ENCODE results near the gene NR2C1.

DNA sequence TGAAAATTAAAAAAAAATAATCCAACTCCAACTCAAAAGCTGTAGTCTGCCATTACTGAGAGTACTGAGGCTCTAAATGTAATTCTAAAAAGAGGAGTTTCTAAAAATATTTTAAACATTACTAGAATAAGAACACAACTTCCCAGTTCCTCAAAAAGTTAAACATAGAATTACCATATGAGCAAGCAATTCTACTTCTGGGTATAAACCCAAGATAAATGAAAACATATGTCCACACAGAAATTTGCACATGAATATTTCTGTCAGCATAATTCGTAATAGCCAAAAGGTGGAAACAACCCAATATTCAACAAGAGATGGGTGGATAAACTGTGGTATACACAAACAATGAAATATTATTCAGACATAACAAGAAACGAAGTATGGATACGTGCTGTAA is 15.0 kb upstream of the NR2C1 start:
- TF ChIP-seq, protein P1, sequence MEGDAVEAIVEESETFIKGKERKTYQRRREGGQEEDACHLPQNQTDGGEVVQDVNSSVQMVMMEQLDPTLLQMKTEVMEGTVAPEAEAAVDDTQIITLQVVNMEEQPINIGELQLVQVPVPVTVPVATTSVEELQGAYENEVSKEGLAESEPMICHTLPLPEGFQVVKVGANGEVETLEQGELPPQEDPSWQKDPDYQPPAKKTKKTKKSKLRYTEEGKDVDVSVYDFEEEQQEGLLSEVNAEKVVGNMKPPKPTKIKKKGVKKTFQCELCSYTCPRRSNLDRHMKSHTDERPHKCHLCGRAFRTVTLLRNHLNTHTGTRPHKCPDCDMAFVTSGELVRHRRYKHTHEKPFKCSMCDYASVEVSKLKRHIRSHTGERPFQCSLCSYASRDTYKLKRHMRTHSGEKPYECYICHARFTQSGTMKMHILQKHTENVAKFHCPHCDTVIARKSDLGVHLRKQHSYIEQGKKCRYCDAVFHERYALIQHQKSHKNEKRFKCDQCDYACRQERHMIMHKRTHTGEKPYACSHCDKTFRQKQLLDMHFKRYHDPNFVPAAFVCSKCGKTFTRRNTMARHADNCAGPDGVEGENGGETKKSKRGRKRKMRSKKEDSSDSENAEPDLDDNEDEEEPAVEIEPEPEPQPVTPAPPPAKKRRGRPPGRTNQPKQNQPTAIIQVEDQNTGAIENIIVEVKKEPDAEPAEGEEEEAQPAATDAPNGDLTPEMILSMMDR (conservative IDR thresholded peaks at IDR 0.05; ENCODE audit: low read length): no peak
- no peak for TF ChIP-seq EZH2phosphoT487 (IDR thresholded peaks at IDR 0.05; ENCODE audit: borderline replicate concordance, low read depth, low read length)
